Measurements from ENCODE around the gene HOXD10. TPM values are rescaled to one million over a fixed set of nuclear protein-coding genes. Genes with fewer than 3 reads are reported as not detected.

The HOXD10 gene
- total and polyA plus RNA-seq, 2 of the 13 experiments (the other 11 are each of a cell fraction or from before 2014, with no cell fraction given): not detected

GRCh38 chr2:176088048-176088936 is 28.3 kb upstream of the HOXD10 start (continued):
- TF ChIP-seq, protein P1, sequence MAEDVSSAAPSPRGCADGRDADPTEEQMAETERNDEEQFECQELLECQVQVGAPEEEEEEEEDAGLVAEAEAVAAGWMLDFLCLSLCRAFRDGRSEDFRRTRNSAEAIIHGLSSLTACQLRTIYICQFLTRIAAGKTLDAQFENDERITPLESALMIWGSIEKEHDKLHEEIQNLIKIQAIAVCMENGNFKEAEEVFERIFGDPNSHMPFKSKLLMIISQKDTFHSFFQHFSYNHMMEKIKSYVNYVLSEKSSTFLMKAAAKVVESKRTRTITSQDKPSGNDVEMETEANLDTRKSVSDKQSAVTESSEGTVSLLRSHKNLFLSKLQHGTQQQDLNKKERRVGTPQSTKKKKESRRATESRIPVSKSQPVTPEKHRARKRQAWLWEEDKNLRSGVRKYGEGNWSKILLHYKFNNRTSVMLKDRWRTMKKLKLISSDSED (CRISPR knock-in tag; IDR thresholded peaks at IDR 0.05): no peak
- TF ChIP-seq HNRNPLL (IDR thresholded peaks at IDR 0.05; ENCODE audit: low read depth, low read length, poor library complexity, severe bottlenecking) (peak; percentile 67), BCL6 (CRISPR knock-in tag; IDR thresholded peaks at IDR 0.05) (no peak), ZNF646 (CRISPR knock-in tag; IDR thresholded peaks at IDR 0.05) (no peak), ZNF766 (CRISPR knock-in tag; IDR thresholded peaks at IDR 0.05; ENCODE audit: borderline replicate concordance) (peak; percentile 56; the same call in 1 of the 2 replicates), PRDM4 (CRISPR knock-in tag; IDR thresholded peaks at IDR 0.05; ENCODE audit: borderline replicate concordance) (no peak), NONO (IDR thresholded peaks at IDR 0.05) (no peak), NONO (CRISPR knock-in tag; conservative IDR thresholded peaks at IDR 0.05) (no peak), ZNF773 (CRISPR knock-in tag; IDR thresholded peaks at IDR 0.05; ENCODE audit: borderline replicate concordance) (no peak), HNF4A (CRISPR knock-in tag; IDR thresholded peaks at IDR 0.05) (no peak), ZNF660 (CRISPR knock-in tag; IDR thresholded peaks at IDR 0.05; ENCODE audit: borderline replicate concordance, low read depth) (no peak), CCDC6 (CRISPR knock-in tag; IDR thresholded peaks at IDR 0.05) (peak; percentile 63), HHEX (CRISPR knock-in tag; IDR thresholded peaks at IDR 0.05) (no peak), ZNF792 (CRISPR knock-in tag; IDR thresholded peaks at IDR 0.05) (no peak), ZNF780A (CRISPR knock-in tag; IDR thresholded peaks at IDR 0.05) (no peak)

Measured in HepG2 (cell line).